ENCODE data around the gene NMNAT1. TPM values are rescaled to one million over a fixed set of nuclear protein-coding genes. Genes with fewer than 3 reads are reported as not detected.

The NMNAT1 gene
- polyA plus RNA-seq, 3 donors from 2014 or later = 1.4 to 10.0 (median 7.1) TPM

- Mint-ChIP-seq H3K4me3 (peak overlapping the region; percentile 92 to 99 (median 97)), H3K4me1 (peaks cover 21 to 30% of the 10 kb centered on the region in 2 donors), H3K9me3 (no peaks in the 10 kb centered on the region), H3K27me3 (ENCODE audit: low read depth in 3 of 3) (peaks cover 0 to 3% (median 2%) of the 10 kb centered on the region in 3 donors), H3K36me3 (peaks cover 0 to 3% (median 0%) of the 10 kb centered on the region in 3 donors), H3K27ac (peak overlapping the region; percentile 93 to 99 (median 98))
- peak; percentile 23 to 37 (median 37) for DNase-seq
These were observed 806 bp upstream of the NMNAT1 start for GRCh38 chr1:9942399-9942938.

- Mint-ChIP-seq H3K4me3 (no peak overlapping the region), H3K27ac (peak overlapping the region in 1 of 6 donors; percentile 23), H3K36me3 (no peaks in the 10 kb centered on the region), H3K27me3 (ENCODE audit: low read depth in 3 of 3) (peaks cover 0 to 3% (median 0%) of the 10 kb centered on the region in 3 donors), H3K9me3 (no peaks in the 10 kb centered on the region), H3K4me1 (peaks cover 25 to 41% of the 10 kb centered on the region in 2 donors)
- no peak for DNase-seq
These were observed 3.0 kb downstream of the NMNAT1 start for GRCh38 chr1:9946315-9946714.

- no peak overlapping the region for H3K27ac Mint-ChIP-seq
- peaks cover 0 to 5% (median 0%) of the 10 kb centered on the region in 3 donors for H3K36me3 Mint-ChIP-seq
- H3K9me3 Mint-ChIP-seq = no peaks in the 10 kb centered on the region
- no peak for DNase-seq
- H3K4me1 Mint-ChIP-seq = no peaks in the 10 kb centered on the region
- no peak overlapping the region for H3K4me3 Mint-ChIP-seq
- H3K27me3 Mint-ChIP-seq (ENCODE audit: low read depth in 3 of 3) = no peaks in the 10 kb centered on the region
These were observed 14.5 kb downstream of the NMNAT1 start for GRCh38 chr1:9957726-9958125.

- Mint-ChIP-seq H3K4me1 (no peaks in the 10 kb centered on the region), H3K4me3 (no peak overlapping the region), H3K9me3 (no peaks in the 10 kb centered on the region), H3K36me3 (peaks cover 0 to 5% (median 0%) of the 10 kb centered on the region in 3 donors), H3K27me3 (ENCODE audit: low read depth in 3 of 3) (no peaks in the 10 kb centered on the region), H3K27ac (no peak overlapping the region)
- DNase-seq = no peak
These were observed 16.7 kb downstream of the NMNAT1 start for GRCh38 chr1:9960011-9960410.

GRCh38 chr1:9960706-9961562 lies 17.7 kb downstream of the NMNAT1 start:
- no peak overlapping the region for H3K4me3 Mint-ChIP-seq
- DNase-seq = no peak
- H3K36me3 Mint-ChIP-seq = no peaks in the 10 kb centered on the region
- H3K27me3 Mint-ChIP-seq (ENCODE audit: low read depth in 3 of 3) = no peaks in the 10 kb centered on the region
- no peaks in the 10 kb centered on the region for H3K9me3 Mint-ChIP-seq
- H3K27ac Mint-ChIP-seq = no peak overlapping the region
- no peaks in the 10 kb centered on the region for H3K4me1 Mint-ChIP-seq

GRCh38 chr1:9984253-9984652 lies 41.0 kb downstream of the NMNAT1 start:
- Mint-ChIP-seq H3K4me3 (no peak overlapping the region), H3K27me3 (ENCODE audit: low read depth in 3 of 3) (peaks cover 0 to 2% (median 1%) of the 10 kb centered on the region in 3 donors), H3K9me3 (no peaks in the 10 kb centered on the region), H3K36me3 (peaks cover 0 to 17% (median 6%) of the 10 kb centered on the region in 3 donors), H3K27ac (no peak overlapping the region), H3K4me1 (no peaks in the 10 kb centered on the region)
- no peak for DNase-seq

- H3K4me1 Mint-ChIP-seq = no peaks in the 10 kb centered on the region
- peaks cover 0 to 2% (median 1%) of the 10 kb centered on the region in 3 donors for H3K27me3 Mint-ChIP-seq (ENCODE audit: low read depth in 3 of 3)
- H3K4me3 Mint-ChIP-seq = no peak overlapping the region
- peaks cover 0 to 17% (median 6%) of the 10 kb centered on the region in 3 donors for H3K36me3 Mint-ChIP-seq
- no peaks in the 10 kb centered on the region for H3K9me3 Mint-ChIP-seq
- H3K27ac Mint-ChIP-seq = no peak overlapping the region
- no peak for DNase-seq
These were observed 41.7 kb downstream of the NMNAT1 start for GRCh38 chr1:9985001-9985400.

GRCh38 chr1:9989773-9990172 lies 46.5 kb downstream of the NMNAT1 start:
- H3K27ac Mint-ChIP-seq = no peak overlapping the region
- peaks cover 1 to 8% (median 2%) of the 10 kb centered on the region in 3 donors for H3K27me3 Mint-ChIP-seq (ENCODE audit: low read depth in 3 of 3)
- no peak overlapping the region for H3K4me3 Mint-ChIP-seq
- no peak for DNase-seq
- H3K9me3 Mint-ChIP-seq = no peaks in the 10 kb centered on the region
- H3K4me1 Mint-ChIP-seq = no peaks in the 10 kb centered on the region
- no peaks in the 10 kb centered on the region for H3K36me3 Mint-ChIP-seq

- Mint-ChIP-seq H3K27ac (no peak overlapping the region), H3K36me3 (no peaks in the 10 kb centered on the region), H3K9me3 (no peaks in the 10 kb centered on the region), H3K4me1 (no peaks in the 10 kb centered on the region), H3K4me3 (no peak overlapping the region), H3K27me3 (ENCODE audit: low read depth in 3 of 3) (peaks cover 1 to 9% (median 2%) of the 10 kb centered on the region in 3 donors)
- no peak for DNase-seq
These were observed 47.7 kb downstream of the NMNAT1 start for GRCh38 chr1:9990944-9991343.

GRCh38 chr1:9992910-9993309 lies 49.6 kb downstream of the NMNAT1 start:
- no peak overlapping the region for H3K27ac Mint-ChIP-seq

GRCh38 chr1:9993561-9994075 lies 50.3 kb downstream of the NMNAT1 start:
- no peaks in the 10 kb centered on the region for H3K9me3 Mint-ChIP-seq
- H3K4me3 Mint-ChIP-seq = no peak overlapping the region
- H3K27ac Mint-ChIP-seq = no peak overlapping the region
- peaks cover 7% of the 10 kb centered on the region in 2 donors for H3K4me1 Mint-ChIP-seq
- no peak for DNase-seq
- peaks cover 0 to 3% (median 0%) of the 10 kb centered on the region in 3 donors for H3K36me3 Mint-ChIP-seq
- H3K27me3 Mint-ChIP-seq (ENCODE audit: low read depth in 3 of 3) = peaks cover 2 to 22% (median 8%) of the 10 kb centered on the region in 3 donors

More at GRCh38 chr1:9992910-9993309, 49.6 kb downstream of the NMNAT1 start:
- Mint-ChIP-seq H3K36me3 (peaks cover 0 to 3% (median 0%) of the 10 kb centered on the region in 3 donors), H3K27me3 (ENCODE audit: low read depth in 3 of 3) (peaks cover 0 to 16% (median 2%) of the 10 kb centered on the region in 3 donors), H3K4me3 (no peak overlapping the region), H3K9me3 (no peaks in the 10 kb centered on the region), H3K4me1 (peaks cover 3 to 7% of the 10 kb centered on the region in 2 donors)
- no peak for DNase-seq

- DNase-seq = peak in 1 of 3 donors; percentile 0
- H3K4me3 Mint-ChIP-seq = peak within 1 kb of the TSS; percentile 75 to 92 (median 82)
- H3K27ac Mint-ChIP-seq = peak within 1 kb of the TSS in 1 of 6 donors; percentile 59
- H3K36me3 Mint-ChIP-seq = peaks cover 0 to 3% (median 0%) of the 10 kb centered on the region in 3 donors
- H3K9me3 Mint-ChIP-seq = no peaks in the 10 kb centered on the region
- H3K27me3 Mint-ChIP-seq (ENCODE audit: low read depth in 3 of 3) = peaks cover 7 to 33% (median 10%) of the 10 kb centered on the region in 3 donors
- peaks cover 7 to 9% of the 10 kb centered on the region in 2 donors for H3K4me1 Mint-ChIP-seq
These were observed 53.6 kb downstream of the NMNAT1 start, which contains the start of gene RBP7 for GRCh38 chr1:9996624-9997582. Gene RBP7 (plus strand): TSS chr1:9997228. CDS start chr1:9997259, 31 bp downstream.

- Mint-ChIP-seq H3K27ac (no peak overlapping the region), H3K4me1 (peaks cover 7 to 9% of the 10 kb centered on the region in 2 donors), H3K9me3 (no peaks in the 10 kb centered on the region), H3K4me3 (no peak overlapping the region), H3K36me3 (peaks cover 0 to 3% (median 0%) of the 10 kb centered on the region in 3 donors), H3K27me3 (ENCODE audit: low read depth in 3 of 3) (peaks cover 7 to 33% (median 8%) of the 10 kb centered on the region in 3 donors)
- DNase-seq = no peak
These were observed 57.9 kb downstream of the NMNAT1 start for GRCh38 chr1:10001016-10001665.

Measured in immature natural killer cell (primary cell).